HG02938 (cell line): ENCODE measurements around the gene RNF13.
"Not testable (repeated sequence)": the region's sequence is repeated elsewhere in the genome, so short reads cannot be mapped to it uniquely, and the experiment has no call there.

Experiments
- ATAC-seq: cut with Tn5 transposase; IDR thresholded peaks from one replicate; pipeline ENCODE4 v1.9.1; 2021; ENCODE audit warnings: mild to moderate bottlenecking, moderate library complexity; ENCODE audit not compliant: unreplicated experiment

The RNF13 gene

DNA sequence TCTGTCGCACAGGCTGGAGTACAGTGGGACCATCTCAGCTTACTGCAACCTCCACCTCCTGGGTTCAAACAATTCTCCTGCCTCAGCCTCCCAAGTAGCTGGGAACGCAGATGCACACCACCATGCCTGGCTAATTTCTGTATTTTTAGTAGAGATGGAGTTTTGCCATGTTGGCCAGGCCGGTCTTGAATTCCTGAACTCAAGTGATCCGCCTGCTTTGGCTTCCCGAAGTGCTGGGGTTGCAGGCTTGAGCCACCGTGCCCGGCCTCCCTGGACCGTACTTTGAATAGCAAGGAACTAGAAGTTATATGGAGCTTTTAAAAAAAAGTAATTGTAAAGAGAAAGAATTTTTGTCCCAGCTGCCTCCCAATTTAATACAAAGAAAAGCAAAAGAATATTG lies 12.3 kb upstream of the RNF13 start:
- no peak for ATAC-seq

DNA sequence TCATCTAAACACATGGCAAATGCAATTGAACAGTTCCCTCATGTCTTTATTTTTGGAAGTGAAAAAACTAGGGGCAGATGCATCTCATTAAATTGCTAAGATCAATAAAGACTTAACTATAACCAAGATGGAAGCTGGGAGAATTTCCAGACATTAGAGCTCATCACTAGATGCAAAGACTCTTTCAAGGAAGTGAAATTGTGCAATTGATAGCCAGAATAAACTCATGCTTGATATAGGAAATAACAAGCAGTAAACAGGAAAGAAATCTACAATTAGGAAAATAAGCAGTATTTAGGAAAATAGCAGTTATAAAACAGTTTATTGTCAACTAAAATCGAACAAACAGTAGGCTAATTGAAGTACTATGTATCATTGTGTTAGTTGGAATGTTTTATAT lies 11.8 kb upstream of the RNF13 start:
- no peak for ATAC-seq

DNA sequence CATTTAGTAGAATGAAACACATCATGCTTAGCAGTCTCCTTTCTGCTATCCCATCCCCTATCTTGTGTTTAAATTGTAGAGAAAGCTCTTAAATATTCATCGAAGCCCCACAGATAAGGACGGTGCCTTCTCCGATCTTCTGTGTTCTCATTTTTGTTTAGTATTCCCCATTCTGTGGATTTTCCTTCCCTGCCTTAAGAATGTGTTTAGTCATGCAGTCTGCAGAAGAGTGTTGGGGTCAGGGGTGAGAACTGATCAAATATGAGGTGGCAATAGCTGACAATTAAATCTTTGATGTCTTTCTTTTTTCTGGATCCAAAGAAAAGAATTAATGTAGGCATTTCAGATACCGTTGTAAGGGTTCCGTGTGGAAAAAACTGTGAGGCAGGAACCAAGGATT lies 11.4 kb upstream of the RNF13 start:
- ATAC-seq: no peak

DNA sequence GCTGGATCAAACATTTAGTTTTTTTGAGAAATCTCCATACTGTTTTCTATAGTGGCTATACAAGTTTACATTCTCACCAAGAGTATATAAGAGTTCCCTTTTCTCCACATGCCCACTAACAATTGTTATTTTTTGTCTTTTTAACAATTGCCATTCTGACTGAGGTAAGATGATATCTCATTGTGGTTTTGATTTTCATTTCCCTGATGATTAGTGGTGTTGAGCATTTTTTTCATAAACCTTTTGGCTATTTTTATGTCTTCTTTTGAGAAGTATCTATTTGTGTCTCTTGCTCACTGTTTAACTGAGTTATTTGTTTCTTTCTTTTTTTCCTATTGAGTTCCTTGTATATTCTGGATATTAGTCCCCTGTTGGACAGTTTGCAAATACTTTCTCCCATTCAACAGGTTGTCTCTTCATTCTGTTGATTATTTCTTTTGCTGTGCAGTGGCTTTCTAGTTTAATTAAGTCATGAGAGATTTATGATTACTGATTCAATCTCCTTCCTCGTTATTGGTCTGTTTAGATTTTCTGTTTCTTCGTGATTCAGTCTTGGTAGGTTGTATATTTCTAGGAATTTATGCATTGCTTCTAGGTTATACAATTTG lies 6.7 kb upstream of the RNF13 start:
- ATAC-seq: no peak

DNA sequence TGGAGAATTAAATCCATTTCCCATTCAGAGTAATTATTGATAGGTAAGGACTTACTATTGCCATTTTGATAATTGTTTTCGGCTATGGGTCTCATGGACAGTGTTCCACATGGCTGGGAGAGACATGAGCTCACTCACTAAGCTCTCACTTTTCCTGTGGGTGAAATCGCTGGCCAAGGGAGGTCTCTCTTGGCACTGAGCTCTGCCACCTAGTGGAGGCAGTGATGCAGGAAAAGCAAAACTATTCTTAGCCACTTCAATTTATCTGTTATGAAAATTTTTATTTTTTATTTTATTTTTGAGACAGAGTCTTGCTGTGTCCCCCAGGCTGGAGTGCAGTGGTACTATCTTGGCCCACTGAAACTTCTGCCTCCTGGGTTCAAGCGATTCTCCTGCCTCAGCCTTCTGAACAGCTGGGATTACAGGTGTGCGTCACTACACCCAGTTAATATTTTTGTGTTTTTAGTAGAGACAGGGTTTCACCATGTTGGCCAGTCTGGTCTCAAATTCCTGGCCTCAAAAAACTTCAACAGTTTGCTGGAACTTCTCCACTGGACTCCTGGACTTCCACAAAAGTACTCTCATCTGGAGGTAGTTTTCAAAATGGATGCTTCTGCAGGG lies 4.7 kb upstream of the RNF13 start:
- no peak for ATAC-seq

DNA sequence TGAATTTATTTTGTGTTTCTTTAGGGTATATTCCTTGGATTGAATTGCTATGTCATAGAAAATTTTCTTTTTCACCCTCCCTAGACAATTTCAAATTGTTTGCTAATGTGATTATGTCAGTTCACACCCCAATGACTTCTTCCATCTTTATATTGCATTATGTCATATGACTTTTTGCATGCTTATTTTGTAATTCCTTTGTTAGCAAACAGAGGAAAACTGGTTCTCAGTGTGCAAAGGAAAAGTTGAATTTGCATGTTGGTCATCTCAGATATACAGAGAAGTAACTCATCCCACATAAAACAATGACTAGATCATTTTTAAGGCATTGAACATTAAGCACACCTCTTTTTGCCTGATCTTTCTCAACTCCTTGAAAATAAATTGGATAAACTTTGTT lies 3.3 kb upstream of the RNF13 start:
- no peak for ATAC-seq

DNA sequence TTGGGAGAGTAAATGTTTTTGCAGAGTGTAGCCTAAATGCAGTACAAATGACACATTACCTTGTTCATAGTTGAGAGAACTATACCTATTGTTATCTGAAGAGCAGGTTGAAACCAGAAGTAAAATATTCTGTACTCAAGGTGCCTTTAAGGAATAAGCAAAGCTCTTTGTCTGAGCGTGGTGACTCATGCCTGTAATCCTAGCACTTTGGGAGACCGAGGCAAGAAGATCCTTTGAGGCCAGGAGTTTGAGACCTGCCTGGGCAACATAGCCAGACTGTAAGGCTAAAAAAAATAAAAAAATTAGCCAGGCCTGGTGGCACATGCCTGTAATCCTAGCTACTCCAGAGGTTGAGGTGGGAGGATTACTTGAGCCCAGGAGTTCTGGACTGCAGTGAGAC lies 2.2 kb upstream of the RNF13 start:
- no peak for ATAC-seq

DNA sequence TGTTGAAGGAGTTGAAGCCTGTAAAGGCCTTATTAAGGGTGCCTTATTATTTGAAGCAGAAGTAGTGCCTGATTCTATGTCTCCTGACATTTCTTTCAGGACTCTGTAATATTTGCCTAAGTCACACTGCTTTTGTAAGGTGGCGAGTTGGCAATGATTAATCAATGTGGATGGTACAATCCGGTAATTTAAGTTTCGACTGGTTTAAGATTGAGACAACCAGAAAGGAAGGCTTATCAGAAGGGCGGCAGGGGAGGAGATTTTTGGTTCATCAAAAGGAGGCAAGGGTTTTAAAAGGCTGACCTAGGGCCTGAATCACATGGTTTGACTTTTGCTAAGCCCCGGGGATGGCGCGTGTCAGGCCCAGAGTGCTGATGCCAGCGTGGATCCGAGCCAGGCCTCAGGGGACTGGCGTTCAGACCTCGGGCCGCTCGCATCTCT lies 830 bp upstream of the RNF13 start:
- ATAC-seq: no peak

DNA sequence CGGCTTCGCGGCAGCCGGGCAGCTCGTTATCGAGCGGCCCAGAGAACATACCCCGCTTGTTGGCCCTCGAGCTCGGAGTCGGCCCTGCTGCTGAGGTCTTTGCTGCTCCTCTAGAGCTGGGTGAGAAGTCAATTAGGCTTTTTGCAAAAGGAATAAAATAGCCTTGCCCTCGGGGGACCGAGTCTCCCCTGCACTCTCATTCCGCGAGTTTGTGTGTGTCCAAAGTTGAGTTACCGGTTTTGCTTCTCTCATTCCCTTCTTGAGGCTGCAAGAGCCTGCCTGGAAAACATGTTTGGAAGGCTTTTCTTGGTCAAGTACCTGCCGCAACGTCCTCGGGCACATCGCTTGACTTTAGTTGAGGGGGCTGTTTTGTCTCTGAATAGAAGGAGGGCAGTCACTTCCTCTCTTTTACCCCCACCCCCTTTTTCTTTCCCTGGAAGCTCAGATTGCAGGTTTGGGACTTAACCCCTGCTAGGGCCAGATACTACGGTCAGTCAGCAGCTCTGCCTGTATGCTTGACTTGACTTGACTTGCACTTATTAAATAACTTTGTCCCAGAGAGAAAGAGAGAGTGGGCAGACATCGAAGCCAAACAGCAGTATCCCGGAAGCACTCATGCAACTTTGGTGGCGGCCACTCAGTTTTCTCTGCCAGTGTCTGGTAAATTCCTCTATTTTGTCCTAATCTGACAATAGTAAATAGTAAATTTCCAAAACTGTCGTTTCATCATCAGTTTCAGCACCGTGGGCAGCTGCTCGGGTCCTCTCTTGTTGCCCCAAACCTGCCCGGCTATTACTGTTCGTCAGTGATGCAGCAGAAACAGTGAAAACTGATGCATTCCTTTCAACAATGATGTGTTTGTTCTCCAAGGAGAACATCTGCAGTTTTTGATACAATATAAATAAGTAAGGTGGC lies 609 bp downstream of the RNF13 start:
- peak; percentile 22 for ATAC-seq

DNA sequence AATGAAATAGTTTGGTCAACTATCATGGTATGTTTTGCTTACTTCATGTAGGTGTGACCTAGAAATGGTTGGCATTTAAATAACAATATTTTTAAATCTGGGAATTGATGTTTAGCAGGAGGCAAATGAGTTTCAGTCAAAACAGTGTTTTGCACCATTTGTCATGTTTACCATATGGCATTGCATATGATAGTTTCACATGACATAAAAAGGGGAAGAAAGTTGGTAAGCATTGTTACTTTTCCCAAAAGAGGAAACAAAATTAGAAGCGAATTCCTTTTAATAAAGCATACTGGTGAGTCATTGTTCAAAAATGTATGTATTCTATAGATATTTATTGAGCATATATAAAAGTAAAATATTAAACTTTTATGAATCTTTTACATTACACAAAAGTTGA lies 2.3 kb downstream of the RNF13 start:
- no peak for ATAC-seq

DNA sequence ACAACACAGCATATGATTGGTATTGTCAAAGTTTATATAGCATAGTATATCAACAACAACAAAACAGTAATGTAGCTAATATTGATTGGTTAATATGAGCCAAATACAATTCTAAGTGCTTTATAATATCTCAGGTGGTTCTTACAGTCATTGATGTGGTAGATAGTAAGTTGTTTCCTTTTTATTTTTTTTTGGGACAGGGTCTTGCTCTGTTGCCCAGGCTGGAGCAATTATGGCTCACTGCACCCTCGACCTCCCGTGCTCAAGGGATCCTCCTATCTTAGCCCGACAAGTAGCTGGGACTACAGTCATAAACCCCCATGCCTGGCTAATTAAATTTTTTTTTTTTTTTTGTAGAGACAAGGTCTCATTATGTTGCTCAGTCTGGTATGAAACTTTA lies 2.7 kb downstream of the RNF13 start:
- ATAC-seq: no peak

DNA sequence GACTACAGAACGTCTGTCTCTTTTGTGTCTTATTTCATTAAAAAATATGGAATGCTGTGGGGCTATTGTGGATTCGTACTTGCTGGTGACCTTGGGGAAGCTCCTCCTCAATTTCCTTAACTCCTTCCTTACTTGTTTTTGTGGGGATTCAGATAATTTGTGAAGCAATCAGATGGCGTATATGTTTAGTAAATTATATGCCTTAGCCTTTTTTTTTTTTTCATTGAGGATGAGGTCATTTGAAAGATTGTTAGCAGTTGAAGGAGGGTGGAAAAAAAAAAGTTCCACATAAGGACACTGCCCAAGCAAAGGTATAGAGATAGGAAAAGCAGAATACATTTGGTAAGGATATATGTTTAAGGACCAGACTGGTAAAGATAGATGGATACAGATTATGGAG lies 3.3 kb downstream of the RNF13 start:
- no peak for ATAC-seq

DNA sequence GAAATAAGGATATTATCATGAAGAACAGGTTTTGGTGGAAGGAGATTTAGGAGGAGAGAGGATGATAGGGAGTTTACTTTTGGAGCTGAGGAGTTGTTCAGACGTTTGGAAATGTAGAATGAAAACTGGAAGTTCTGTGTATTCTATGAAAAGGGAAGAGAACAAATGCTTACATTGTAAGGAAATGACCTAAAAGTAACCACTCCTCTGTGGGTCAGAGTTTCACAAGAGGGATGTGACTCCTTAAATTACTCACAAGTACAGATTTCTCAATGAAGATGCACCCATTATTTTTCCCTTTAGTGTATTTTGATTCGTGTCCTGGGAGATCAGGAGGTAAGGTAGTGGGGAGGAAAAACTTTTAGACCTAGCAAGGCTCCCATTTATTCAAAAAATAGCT lies 4.0 kb downstream of the RNF13 start:
- ATAC-seq: no peak

DNA sequence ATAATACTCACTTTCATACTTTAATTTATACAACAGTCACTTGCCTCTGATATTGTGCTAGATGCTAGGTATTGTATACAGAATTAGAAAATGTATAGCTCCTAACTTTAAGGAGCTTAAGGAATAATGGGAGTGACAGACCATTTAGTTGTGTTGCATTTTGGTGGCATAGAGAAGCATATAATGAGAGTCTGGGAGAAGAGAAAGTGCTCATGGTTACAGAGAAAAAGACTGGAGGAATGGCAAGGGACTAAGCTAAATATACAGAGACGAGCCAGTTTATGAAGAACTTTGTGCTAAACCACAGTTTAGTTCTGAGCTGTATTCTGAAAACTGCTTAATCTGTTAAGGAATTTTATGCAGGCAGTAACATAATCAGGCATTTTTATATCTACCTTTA lies 6.4 kb downstream of the RNF13 start:
- ATAC-seq: no peak

DNA sequence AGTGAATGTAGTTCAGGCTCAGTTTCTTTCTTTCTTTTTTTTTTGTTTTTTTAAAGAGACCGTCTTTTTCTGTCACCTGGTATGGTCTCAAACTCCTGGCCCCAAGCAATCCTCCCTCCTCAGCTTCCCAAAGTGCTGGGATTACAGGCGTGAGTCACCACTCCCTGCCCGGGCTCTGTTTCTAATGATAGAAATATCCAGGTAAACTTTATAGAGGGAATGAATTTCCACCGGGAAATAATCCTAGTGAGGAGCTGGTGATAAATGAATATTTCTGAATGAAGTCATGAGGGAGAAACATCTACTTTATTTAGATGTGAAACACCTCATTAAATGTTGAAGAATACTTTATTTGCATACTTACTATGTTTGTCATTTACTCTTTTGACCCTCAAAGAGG lies 7.2 kb downstream of the RNF13 start:
- no peak for ATAC-seq

DNA sequence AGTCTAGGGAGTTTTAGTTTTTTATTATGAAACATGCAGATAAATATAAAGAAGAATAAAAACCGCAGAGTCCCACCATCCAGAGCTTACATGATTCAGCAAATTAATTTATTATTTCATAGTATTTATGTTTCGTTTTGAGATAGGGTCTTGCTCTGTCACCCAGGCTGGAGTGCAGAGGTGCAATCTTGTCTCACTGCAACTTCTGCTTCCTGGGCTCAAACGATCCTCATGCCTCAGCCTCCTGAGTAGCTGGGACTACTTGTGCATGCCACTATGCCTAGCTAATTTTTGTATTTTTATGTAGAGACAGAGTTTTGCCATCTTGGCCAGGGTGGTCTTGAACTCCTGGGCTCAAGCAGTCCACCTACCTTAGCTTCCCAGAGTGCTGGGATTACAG lies 13.6 kb downstream of the RNF13 start:
- no peak for ATAC-seq

DNA sequence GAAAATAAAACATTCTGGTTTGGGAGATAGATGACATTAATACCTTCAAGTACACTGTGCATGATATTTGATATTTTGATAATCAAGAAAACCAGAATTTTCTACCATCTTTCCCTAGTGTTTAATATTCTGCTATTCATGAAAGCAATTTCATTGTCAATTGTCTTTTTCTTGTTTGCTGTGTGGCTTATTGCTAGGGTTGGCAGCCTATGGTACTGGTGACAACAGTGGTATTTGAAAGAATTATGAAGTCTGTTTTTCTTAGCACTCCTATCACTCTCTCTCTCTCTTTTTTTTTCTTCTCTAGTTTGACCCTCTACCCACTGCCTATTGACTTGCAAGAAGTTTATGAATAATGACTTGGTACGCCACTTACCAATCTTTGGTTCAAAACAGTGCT lies 15.4 kb downstream of the RNF13 start:
- no peak for ATAC-seq

DNA sequence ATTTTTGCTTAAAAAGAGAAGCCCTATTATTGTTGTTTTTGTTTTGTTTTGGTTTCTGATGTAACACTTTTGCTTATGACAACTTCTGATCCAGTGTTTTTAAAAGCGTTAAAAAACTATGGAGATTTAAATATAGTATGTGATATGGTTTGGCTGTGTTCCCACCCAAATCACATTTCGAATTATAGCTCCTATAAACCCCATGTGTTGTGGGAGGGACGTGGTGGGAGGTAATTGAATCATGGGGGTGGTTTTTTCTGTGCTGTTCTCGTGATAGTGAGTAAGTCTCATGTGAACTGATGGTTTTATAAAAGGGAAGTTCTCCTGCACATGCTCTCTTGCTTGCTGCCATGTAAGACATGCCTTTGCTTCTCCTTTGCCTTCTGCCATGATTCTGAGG lies 16.6 kb downstream of the RNF13 start:
- ATAC-seq: not testable (repeated sequence)

DNA sequence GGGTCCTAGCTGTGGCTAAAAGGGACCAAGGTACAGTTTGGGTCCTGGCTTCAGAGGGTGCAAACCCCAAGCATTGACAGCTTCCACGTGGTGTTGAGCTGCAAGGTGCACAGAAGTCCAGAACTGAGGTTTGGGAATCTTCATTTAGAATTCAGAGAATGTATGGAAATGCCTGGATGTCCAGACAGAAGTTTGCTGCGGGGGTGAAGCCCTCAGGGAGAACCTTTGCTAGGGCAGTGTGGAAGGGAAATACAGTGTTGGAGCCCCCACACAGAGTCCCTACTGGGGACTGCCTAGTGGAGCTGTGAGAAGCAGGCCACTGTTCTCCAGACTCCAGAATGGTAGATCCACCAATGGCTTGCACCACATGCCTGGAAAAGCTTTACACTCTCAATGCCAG lies 17.9 kb downstream of the RNF13 start:
- no peak for ATAC-seq

DNA sequence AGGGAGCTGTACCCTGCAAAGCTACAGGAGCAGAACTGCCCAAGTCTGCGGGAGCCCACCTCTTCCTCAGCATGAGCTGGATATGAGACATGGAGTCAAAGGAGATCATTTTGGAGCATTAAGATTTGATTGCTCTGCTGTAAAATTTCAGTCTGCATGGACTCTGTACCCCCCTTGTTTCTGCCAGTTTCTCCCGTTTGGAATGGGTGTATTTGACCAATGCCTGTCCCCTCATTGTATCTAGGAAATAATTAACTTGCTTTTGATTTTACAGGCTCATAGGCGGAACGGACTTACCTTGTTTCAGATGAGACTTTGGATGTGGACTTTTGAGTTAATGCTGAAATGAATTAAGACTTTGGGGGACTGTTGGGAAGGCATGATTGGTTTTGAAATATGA lies 18.3 kb downstream of the RNF13 start:
- ATAC-seq: no peak

DNA sequence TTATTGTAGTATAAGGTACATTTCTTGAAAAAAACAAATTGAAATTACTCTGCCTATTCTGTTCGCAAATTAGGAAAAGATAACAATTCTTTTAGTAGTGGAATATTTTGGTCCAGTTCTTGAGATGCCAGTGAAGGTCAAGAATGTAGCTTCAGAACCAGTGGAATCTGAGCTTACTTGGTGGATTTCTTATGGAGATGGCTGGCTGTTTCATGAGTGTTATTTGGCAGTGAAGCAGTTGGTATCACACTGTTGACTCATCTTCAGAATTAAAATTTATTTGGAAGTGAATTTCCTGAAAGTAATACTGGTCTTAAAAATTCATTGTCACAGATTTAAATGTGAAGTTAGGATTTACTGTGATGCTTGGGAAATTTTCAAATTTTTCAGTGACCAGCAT lies 19.1 kb downstream of the RNF13 start:
- no peak for ATAC-seq

DNA sequence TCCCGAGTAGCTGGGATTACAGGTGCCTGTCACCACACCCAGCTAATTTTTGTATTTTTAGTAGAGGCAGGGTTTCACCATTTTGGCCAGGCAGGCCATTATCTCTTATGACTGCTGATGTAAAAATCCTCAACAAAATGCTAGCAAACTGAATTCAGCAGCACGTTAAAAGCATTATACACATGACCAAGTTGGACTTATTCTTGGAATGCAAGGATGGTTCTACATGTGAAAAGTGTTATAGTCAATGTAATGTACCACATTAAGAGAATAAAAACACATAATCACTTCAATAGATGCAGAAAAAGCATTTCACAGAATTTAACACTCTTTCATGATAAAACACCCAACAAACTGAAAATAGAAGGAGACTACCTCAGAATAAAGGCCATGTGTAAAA lies 20.2 kb downstream of the RNF13 start:
- no peak for ATAC-seq
